Fibroblast of lung (primary cell): Measurements from ENCODE around the gene NRBF2. TPM values are rescaled to one million over a fixed set of nuclear protein-coding genes. Genes with fewer than 3 reads are reported as not detected.

Source experiments
- DNase-seq, 2 donors: peaks; one replicate each; pipeline versions ENCODE4 v3.0.0 to v3.0.0-alpha.2; 2010; ENCODE audit warnings: low read depth in 2 of 2
- H2AFZ ChIP-seq: 2 replicates; pipeline ENCODE4 v1.5.1; 2012; ENCODE audit warnings: low read length, control low read depth, inconsistent platforms
- H3K27ac ChIP-seq: 2 replicates; pipeline ENCODE4 v1.5.1; 2011; ENCODE audit warnings: low read length, control low read depth; ENCODE audit not compliant: insufficient read depth
- H3K27me3 ChIP-seq: 2 replicates; pipeline ENCODE4 v1.5.1; 2011; ENCODE audit warnings: mild to moderate bottlenecking, low read length; ENCODE audit not compliant: control insufficient read depth, insufficient read depth
- H3K36me3 ChIP-seq: 2 replicates; pipeline ENCODE4 v1.5.1; 2011; ENCODE audit warnings: low read length; ENCODE audit not compliant: control insufficient read depth, insufficient read depth
- H3K4me1 ChIP-seq: 2 replicates; pipeline ENCODE4 v1.5.1; 2011; ENCODE audit warnings: low read length; ENCODE audit not compliant: control insufficient read depth, insufficient read depth; ENCODE audit errors: extremely low read depth
- H3K4me2 ChIP-seq: 2 replicates; pipeline ENCODE4 v1.5.1; 2011; ENCODE audit warnings: low read length, control low read depth; ENCODE audit not compliant: insufficient read depth; ENCODE audit errors: extremely low read depth
- H3K4me3 ChIP-seq, 4 experiments: fragments of 200-600 bp in 1 of 4; sonication (generic) in 1 of 4; replicated peaks in 1 of 4; 2 replicates each; pipeline ENCODE4 v1.5.1; 2011 to 2016; ENCODE audit warnings: low read length in 4 of 4, low read depth in 3 of 4, mild to moderate bottlenecking in 3 of 4, control low read depth in 2 of 4, inconsistent platforms in 1 of 4, mixed read lengths in 1 of 4; ENCODE audit not compliant: insufficient read depth in 1 of 4; ENCODE audit errors: control extremely low read depth in 1 of 4
- H3K79me2 ChIP-seq: 2 replicates; pipeline ENCODE4 v1.5.1; 2012; ENCODE audit warnings: mild to moderate bottlenecking, low read length, inconsistent platforms; ENCODE audit not compliant: control insufficient read depth, insufficient read depth
- H3K9ac ChIP-seq: 2 replicates; pipeline ENCODE4 v1.5.1; 2011; ENCODE audit warnings: mild to moderate bottlenecking, low read length, control low read depth; ENCODE audit not compliant: insufficient read depth
- H3K9me3 ChIP-seq: 2 replicates; pipeline ENCODE4 v1.5.1; 2012; ENCODE audit warnings: low read depth, low read length; ENCODE audit not compliant: control insufficient read depth, insufficient read depth
- H4K20me1 ChIP-seq: 2 replicates; pipeline ENCODE4 v1.5.1; 2011; ENCODE audit warnings: low read length; ENCODE audit not compliant: control insufficient read depth, insufficient read depth; ENCODE audit errors: extremely low read depth
- EZH2 ChIP-seq: IDR thresholded peaks from 2 replicates; pipeline ENCODE4 v1.5.1; 2012; ENCODE audit warnings: low read length, control low read depth, mild to moderate bottlenecking; ENCODE audit errors: missing control alignments
- polyA plus RNA-seq, 2 donors: library from polyadenylated mRNA; depleted of rRNA in 1 of 2; stranded (reverse) in 1 of 2; unstranded in 1 of 2; fragments of >200 nt; gene quantifications; 2 replicates each; pipeline ENCODE4 v1.2.1, GENCODE V29; 2011 to 2012; ENCODE audit warnings: missing spikeins in 1 of 2
- total RNA-seq: library from RNA; depleted of rRNA; stranded (reverse); fragments of >200 nt; gene quantifications from 2 replicates; pipeline ENCODE4 v1.2.1, GENCODE V29; 2014
- TF ChIP-seq, protein P1 (sequence below), 2 donors: IDR thresholded peaks in 1 of 2; conservative IDR thresholded peaks in 1 of 2; 1 replicate in 1 of 2; 2 replicates in 1 of 2; pipeline ENCODE4 v1.5.1; 2011 to 2012; ENCODE audit warnings: low read length in 2 of 2, control low read depth in 1 of 2, inconsistent platforms in 1 of 2, low read depth in 1 of 2, mild to moderate bottlenecking in 1 of 2

Gene NRBF2
- total and polyA plus RNA-seq, 2 donors (not counting 1 experiment from before 2014, with no cell fraction given) = 36.0 to 49.2 TPM

GRCh38 chr10:63084690-63085382 lies 48.3 kb upstream of the NRBF2 start:
- H3K4me3 ChIP-seq = no peak overlapping the region
- no peaks in the 10 kb centered on the region for H3K27me3 ChIP-seq
- H4K20me1 ChIP-seq = no peaks in the 10 kb centered on the region
- TF ChIP-seq, protein P1, sequence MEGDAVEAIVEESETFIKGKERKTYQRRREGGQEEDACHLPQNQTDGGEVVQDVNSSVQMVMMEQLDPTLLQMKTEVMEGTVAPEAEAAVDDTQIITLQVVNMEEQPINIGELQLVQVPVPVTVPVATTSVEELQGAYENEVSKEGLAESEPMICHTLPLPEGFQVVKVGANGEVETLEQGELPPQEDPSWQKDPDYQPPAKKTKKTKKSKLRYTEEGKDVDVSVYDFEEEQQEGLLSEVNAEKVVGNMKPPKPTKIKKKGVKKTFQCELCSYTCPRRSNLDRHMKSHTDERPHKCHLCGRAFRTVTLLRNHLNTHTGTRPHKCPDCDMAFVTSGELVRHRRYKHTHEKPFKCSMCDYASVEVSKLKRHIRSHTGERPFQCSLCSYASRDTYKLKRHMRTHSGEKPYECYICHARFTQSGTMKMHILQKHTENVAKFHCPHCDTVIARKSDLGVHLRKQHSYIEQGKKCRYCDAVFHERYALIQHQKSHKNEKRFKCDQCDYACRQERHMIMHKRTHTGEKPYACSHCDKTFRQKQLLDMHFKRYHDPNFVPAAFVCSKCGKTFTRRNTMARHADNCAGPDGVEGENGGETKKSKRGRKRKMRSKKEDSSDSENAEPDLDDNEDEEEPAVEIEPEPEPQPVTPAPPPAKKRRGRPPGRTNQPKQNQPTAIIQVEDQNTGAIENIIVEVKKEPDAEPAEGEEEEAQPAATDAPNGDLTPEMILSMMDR (conservative IDR thresholded peaks at IDR 0.05 in 1 of 2, IDR thresholded peaks at IDR 0.05 in 1 of 2; ENCODE audit: low read depth in 1 of 2, low read length in 2 of 2) = no peak
- no peak for TF ChIP-seq EZH2
- no peak overlapping the region for H3K27ac ChIP-seq
- no peak overlapping the region for H3K9ac ChIP-seq
- no peaks in the 10 kb centered on the region for H3K79me2 ChIP-seq
- H3K4me1 ChIP-seq = peaks cover 3% of the 10 kb centered on the region
- H3K36me3 ChIP-seq = no peaks in the 10 kb centered on the region
- H3K9me3 ChIP-seq = no peaks in the 10 kb centered on the region
- peak in 1 of 2 donors; percentile 25 for DNase-seq
- no peak overlapping the region for H3K4me2 ChIP-seq
- no peak overlapping the region for H2AFZ ChIP-seq

GRCh38 chr10:63093227-63093626 lies 39.9 kb upstream of the NRBF2 start:
- H4K20me1 ChIP-seq = no peaks in the 10 kb centered on the region
- H3K4me2 ChIP-seq = no peak overlapping the region
- H3K27me3 ChIP-seq = no peaks in the 10 kb centered on the region
- no peak overlapping the region for H3K9ac ChIP-seq
- no peaks in the 10 kb centered on the region for H3K36me3 ChIP-seq
- no peak for TF ChIP-seq EZH2
- TF ChIP-seq, protein P1 (conservative IDR thresholded peaks at IDR 0.05 in 1 of 2, IDR thresholded peaks at IDR 0.05 in 1 of 2; ENCODE audit: low read depth in 1 of 2, low read length in 2 of 2) = peak in 1 of 2 donors; percentile 7
- H3K27ac ChIP-seq = no peak overlapping the region
- no peak overlapping the region for H2AFZ ChIP-seq
- H3K9me3 ChIP-seq = no peaks in the 10 kb centered on the region
- no peak overlapping the region for H3K4me3 ChIP-seq
- DNase-seq = peak; percentile 37
- no peaks in the 10 kb centered on the region for H3K4me1 ChIP-seq
- H3K79me2 ChIP-seq = no peaks in the 10 kb centered on the region

- Histone ChIP-seq H3K4me3 (no peak overlapping the region), H3K9me3 (no peaks in the 10 kb centered on the region), H3K27me3 (no peaks in the 10 kb centered on the region), H2AFZ (no peak overlapping the region), H3K4me1 (no peaks in the 10 kb centered on the region), H3K27ac (no peak overlapping the region), H4K20me1 (no peaks in the 10 kb centered on the region), H3K36me3 (no peaks in the 10 kb centered on the region), H3K4me2 (no peak overlapping the region), H3K9ac (no peak overlapping the region), H3K79me2 (no peaks in the 10 kb centered on the region)
- no peak for DNase-seq
- TF ChIP-seq, protein P1 (conservative IDR thresholded peaks at IDR 0.05 in 1 of 2, IDR thresholded peaks at IDR 0.05 in 1 of 2; ENCODE audit: low read depth in 1 of 2, low read length in 2 of 2) = no peak
- no peak for TF ChIP-seq EZH2
Observed at GRCh38 chr10:63094405-63094804, 38.7 kb upstream of the NRBF2 start.
